Subcutaneous adipose tissue (tissue), 4 donors: ENCODE measurements around the gene PIH1D1. TPM values are rescaled to one million over a fixed set of nuclear protein-coding genes. Genes with fewer than 3 reads are reported as not detected.

ENCODE experiments used
- CTCF ChIP-seq: fragments of 450-650 bp; IDR thresholded peaks from one replicate; pipeline ENCODE4 v1.5.1; 2016; ENCODE audit warnings: low read depth, mild to moderate bottlenecking, control low read depth, antibody characterized with exemption, moderate library complexity
- total RNA-seq, 4 donors: library from RNA; depleted of rRNA; stranded (reverse); fragments of >200 nt; gene quantifications; one replicate each; pipeline ENCODE4 v1.1.0, GENCODE V29; 2016

Gene PIH1D1
- total RNA-seq, 4 donors from 2014 or later, result 53.3 to 99.7 (median 83.2) TPM

DNA sequence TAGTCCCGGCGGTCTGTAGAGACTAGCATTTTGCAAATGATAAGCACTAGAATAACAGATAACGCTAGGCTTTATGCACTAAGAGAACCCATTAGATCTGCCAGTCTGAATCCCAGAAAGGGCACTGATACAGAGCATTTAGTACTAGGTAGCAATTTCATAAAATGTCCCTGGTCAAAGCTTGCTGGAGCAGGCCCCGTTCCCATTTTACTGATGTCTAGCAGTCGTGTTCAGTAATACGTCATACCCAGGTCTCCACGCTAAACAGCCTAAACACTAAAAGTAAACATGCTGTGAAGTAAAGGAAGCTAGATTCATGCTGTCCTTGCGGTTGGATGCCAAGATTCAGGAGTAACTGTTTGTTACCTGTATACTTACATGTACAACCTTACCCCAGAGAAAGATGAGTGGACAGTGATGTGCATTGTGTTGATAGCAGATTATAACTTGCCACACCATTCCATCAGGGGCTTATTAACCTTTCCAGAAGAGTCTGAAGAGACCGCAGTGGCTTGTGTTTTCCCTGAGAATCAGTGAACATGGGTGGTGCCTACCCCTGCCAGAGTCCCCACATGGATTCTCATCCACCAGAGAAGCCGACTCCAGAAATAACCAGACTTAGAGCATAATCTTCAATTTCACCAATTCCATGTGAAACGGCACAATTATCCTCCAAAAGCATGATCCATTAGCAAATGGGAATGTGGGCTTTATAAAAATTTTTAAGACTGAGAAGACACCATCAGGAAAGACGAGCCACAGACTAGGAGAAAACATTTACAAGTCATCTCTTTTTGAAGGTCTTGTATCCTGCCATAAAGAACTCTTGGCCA is 41.2 kb upstream of the PIH1D1 start:
- TF ChIP-seq CTCF, result no peak

DNA sequence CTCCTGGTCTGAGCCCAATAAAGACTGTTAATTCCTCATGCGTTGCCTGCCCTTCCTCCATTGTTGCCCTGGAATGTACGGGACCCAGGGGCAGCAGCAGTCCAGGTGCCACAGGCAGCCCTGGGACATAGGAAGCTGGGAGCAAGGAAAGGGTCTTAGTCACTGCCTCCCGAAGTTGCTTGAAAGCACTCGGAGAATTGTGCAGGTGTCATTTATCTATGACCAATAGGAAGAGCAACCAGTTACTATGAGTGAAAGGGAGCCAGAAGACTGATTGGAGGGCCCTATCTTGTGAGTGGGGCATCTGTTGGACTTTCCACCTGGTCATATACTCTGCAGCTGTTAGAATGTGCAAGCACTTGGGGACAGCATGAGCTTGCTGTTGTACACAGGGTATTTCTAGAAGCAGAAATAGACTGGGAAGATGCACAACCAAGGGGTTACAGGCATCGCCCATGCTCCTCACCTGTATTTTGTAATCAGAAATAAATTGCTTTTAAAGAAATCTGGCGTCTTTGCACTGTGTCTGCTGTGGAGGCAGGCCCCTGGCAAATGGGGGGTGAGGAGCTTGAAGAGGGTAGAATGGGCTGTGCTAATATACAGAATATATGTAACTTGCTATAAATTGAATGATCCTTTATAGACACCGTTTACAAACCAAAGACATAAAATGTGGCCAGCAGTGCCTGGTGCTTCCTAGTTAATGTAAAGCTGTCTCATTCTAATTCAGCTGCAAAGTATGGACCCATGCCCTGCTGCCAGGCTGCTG is 40.4 kb upstream of the PIH1D1 start:
- no peak for TF ChIP-seq CTCF

DNA sequence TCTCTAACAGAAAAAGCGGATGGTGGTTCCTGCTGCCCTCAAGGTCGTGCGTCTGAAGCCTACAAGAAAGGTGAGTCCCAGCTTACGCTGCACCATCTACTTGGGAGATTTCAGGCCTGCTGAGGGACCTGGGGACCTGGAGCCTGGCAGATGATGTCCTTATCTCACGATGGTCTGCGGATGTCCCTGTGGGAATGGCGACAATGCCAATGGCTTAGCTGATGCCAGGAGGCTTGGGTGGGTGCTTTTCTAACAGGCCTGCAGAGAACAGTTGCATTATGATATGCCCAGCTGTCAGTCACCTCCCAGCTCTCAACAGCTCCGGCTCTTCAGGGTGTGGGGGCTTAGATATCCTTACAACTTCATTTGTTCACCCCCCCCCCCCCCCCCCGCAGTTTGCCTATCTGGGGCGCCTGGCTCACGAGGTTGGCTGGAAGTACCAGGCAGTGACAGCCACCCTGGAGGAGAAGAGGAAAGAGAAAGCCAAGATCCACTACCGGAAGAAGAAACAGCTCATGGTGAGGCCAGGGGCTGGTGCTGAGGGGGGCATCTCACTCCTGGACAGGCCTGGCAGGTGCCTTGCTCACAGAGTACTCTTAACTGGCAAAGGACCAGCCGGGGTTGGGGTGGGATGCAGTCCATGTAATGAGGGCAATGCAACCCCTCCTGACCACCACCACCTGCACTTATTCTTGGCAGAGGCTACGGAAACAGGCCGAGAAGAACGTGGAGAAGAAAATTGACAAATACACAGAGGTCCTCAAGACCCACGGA is 39.6 kb upstream of the PIH1D1 start:
- no peak for TF ChIP-seq CTCF

DNA sequence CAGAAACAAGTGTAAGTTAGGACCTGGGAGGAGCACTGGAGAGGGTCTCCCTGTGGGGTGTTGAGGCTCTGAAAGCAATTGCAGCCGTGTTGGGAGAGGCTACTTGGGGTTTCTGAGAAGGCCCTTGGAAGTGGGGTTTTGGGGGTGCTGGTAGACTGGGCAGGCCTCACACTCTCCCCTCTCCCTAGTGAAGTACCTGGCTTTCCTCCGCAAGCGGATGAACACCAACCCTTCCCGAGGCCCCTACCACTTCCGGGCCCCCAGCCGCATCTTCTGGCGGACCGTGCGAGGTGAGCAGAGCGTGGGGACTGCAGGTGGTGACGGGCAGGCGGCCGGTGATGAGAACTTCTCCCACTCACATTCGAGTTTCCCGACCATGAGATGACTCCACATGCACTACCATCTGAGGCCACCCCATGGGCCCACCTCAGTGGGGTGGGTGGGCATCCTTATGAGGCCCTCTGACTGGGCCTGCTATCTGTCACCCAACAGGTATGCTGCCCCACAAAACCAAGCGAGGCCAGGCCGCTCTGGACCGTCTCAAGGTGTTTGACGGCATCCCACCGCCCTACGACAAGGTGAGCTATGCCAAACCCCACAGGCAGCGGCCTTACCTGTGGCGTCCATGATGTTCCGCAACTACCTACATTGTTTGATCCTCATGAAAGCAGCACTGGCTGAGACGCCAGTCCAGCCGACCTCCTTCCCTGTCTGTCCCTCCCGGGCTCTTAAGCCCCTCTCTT is 38.8 kb upstream of the PIH1D1 start:
- no peak for TF ChIP-seq CTCF

GRCh38 chr19:49489601-49490167 is 38.1 kb upstream of the PIH1D1 start:
- no peak for TF ChIP-seq CTCF

- no peak for TF ChIP-seq CTCF
Measured at GRCh38 chr19:49488863-49489537, 37.4 kb upstream of the PIH1D1 start.
